ENCODE data around the gene ISYNA1.

DNA sequence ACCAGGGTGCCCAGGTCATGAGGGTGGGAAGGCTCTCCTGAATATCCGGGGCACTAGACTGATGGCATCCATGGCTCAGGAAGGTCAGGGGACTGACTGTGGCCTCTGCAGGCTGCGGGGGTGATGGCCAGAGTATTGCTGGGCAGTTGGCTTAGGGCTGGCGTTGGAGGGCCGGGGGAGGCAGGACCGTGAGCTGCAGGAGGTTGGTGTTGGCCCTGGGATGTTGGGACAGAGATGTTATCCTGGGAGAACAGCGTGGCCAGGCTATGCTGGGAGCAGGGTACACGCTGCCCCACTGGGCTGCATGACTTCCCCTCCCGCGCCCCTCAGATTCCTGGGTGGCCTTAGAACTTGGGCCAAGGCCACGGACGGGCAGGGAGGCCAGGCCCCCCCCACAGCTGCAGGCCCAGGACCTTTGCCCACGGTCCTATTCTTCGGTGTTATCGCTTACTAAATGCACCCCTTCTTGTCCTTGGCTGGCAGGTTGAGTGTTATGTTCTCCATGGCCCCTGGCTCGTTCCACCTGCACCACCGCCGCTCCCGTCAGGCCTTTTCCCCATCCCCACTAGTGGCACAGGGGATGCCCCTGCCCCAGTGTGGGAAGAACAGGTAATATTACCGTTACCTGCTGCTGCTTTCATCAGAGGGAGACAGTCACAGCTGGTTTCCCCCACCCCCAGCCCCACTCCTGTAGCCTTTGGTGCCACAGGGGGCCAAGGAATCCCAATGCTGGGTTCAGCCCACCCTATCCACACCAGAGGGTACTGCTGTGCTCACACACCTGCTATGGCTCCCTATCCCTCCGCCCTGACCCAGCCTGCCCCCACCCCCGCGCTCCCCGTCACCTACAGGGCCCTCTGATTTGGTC is 3.2 kb upstream of the ISYNA1 start:
- TF ChIP-seq FOXK1 (CRISPR knock-in tag; IDR thresholded peaks at IDR 0.05) (no peak), ZNF232 (CRISPR knock-in tag; IDR thresholded peaks at IDR 0.05) (no peak), ZNF671 (CRISPR knock-in tag; IDR thresholded peaks at IDR 0.05) (no peak), RELA (CRISPR knock-in tag; IDR thresholded peaks at IDR 0.05; ENCODE audit: borderline replicate concordance) (no peak), NR1H2 (CRISPR knock-in tag; IDR thresholded peaks at IDR 0.05) (no peak), PRDM15 (CRISPR knock-in tag; IDR thresholded peaks at IDR 0.05) (no peak)
- TF ChIP-seq, protein P1, sequence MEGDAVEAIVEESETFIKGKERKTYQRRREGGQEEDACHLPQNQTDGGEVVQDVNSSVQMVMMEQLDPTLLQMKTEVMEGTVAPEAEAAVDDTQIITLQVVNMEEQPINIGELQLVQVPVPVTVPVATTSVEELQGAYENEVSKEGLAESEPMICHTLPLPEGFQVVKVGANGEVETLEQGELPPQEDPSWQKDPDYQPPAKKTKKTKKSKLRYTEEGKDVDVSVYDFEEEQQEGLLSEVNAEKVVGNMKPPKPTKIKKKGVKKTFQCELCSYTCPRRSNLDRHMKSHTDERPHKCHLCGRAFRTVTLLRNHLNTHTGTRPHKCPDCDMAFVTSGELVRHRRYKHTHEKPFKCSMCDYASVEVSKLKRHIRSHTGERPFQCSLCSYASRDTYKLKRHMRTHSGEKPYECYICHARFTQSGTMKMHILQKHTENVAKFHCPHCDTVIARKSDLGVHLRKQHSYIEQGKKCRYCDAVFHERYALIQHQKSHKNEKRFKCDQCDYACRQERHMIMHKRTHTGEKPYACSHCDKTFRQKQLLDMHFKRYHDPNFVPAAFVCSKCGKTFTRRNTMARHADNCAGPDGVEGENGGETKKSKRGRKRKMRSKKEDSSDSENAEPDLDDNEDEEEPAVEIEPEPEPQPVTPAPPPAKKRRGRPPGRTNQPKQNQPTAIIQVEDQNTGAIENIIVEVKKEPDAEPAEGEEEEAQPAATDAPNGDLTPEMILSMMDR (IDR thresholded peaks at IDR 0.05): no peak

Measured in WTC11 (cell line).